HG03095 (cell line): ENCODE results near the gene SNCAIP.
A peak's percentile ranks its signal among the peaks of the same experiment; 100 is the strongest.

Source experiments
- ATAC-seq: cut with Tn5 transposase; IDR thresholded peaks from one replicate; pipeline ENCODE4 v1.9.1; 2021; ENCODE audit warnings: moderate library complexity; ENCODE audit not compliant: unreplicated experiment

The SNCAIP gene

DNA sequence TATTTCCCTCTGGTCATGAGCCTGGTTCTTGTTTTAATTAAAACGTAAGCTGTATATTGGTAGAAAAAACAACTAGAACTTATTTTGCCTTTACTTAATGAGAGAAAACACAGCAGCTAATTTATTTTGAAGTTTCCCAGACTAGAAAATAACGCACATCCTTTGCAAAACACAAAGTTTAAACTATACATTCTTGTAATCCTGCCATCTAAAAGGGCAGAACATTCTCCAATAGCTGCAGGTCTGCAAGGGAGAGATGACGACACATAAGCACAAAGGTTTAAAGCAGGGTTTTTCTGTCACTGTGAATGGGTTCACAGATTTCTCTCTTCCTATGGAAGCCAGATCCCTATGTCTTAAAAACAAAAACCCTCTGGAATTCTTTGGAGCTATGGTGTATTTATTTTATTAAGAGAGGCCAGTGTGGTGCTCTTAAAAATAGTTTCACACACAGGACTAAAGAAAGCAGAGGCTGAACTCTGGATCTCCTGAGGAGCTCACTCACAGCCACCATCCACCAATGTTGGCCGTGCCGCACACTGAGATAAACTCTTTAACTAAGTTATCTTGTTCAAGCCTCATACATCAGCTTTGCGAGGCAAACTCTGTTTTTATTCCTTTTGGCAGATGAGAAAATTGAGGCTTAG lies 82.4 kb downstream of the SNCAIP start:
- ATAC-seq: no peak

DNA sequence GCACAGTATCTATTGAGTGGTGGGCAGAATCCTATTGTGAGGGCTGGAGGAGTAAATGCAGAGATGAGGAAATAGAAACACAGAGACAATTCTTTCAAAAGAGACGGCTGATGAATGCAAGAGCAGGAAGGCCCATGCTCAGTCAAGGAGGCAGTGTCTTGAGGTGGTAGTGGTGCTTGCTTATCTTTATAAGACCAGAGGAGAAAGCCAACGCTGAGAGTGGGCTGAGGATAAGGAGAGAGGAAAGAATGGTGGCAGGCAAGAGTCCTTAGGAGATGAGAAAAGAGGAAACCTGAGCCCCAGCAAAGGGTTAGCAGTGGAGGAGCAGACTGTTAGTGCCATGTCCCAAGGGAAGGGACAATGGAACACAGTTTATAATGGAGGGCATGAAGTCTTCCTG lies 86.0 kb downstream of the SNCAIP start:
- no peak for ATAC-seq

DNA sequence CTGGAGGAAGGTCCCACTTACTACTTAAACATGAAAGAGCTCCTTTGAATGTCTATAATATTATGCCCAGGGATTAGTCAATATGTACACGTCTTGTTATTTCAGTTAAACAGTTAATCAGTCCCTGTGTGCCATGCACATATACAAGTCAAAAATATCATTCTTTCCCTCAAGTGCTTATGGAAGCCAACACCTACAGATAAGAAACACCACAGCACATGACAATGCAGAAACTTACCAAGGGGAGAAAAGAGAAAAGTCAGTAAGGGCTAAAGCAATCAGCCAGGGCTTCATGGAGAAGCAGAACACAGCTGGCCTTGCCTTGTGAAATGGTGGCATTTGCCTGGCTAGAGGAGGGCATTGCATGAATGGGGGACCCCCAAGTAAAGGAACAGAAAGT lies 88.3 kb downstream of the SNCAIP start:
- ATAC-seq: no peak

DNA sequence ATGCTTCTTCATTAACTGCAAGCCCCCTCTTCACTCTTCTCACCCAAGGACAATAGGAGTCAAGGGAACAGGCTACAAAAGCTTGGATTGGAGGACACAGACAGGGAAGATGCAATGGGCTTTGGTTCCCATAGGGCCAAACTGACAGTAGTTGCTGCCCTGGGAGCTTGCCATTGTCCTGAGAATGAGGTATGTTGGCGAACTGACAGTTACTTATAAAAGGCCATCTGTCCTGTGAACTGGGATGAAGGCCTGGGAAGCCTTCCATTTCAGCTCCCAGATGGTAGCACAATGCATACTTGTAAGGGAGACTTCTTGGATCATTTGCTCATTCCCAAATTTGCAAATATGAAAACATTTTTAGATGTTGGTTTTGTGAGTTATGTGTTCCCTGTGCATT lies 88.9 kb downstream of the SNCAIP start:
- ATAC-seq: no peak

DNA sequence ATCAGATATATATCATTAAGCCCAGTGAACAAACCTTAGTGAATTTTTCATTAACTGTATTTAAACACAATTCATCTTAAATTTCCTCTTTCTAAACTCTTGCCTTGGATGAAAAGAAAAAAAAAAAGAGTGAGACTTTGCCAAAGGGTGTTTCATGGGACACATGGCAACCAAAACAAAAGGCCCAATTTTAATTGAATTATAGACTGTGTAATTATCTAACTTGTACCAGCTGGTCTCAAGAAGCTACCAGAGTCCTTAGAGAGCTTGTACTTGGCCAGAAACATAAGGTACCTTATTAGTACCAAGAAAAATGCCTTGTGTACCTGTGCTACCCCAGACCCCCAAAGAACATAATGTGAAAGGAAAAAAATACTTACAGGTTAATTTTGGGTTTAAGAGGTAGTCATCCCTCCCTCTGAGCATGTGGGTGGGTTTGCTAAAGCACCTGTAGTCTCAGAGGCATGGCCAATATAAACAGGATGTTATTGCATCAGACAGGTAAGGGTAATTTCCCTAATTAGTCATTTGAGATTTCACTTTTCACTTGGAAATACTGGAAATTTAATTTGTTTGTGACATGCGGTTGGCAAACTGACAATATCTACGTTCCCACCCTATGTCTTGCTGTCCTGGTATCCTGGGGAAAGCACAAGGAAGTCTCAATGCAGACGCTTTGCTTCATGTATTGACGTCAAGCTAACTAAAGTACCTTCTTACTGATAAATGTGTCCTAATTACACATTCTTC lies 90.1 kb downstream of the SNCAIP start:
- ATAC-seq: no peak

DNA sequence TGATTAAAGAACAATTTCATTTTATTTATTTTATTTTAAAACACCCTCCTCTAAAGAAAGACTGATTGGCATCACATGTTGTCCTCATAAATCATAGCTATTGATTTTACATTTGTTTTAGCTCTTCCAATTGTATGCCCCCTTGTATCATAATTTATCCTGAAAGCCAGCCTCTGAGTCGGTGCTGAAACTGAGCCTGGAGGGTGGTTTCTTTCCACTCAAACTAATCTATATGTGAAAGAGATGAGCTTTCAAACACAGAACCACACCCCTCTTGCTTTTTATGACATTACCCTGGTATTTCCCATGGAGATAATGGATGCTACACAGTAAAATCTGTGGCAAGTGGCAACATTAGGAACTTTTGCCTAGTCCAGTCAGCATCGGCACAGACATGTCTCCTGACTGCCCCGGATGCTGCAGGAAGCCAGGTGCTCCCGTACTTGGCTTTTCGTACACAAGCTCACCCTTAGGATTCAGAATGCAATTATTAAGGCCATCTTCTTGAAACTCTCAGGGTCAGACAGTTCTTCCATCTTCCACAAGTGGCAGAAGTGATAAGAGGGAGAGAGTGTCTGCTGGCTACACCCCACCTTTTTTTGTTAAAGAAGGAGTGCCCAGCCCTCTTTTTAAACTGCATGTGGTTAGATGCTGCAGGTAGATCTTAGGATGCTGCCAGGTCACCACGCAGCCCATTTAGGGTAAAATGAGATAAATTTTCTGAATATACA lies 91.1 kb downstream of the SNCAIP start:
- ATAC-seq: no peak

DNA sequence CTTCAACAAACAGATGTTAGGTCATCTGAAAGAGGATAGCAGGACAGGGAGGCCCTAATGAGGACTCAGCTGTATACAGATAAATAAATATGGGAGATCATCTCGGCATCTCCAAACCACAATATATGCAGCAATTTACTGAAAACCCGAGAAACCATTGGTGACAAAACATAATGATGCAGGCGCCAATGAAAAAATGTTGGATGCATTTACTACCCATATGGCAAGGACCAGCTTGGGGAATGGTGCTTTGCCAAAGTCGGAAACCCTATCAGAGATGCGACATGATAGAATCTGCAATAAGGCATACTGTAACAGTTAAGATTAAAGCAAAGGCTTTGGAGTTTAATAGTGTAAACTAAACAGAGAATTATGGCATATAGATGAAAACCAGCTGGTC lies 92.0 kb downstream of the SNCAIP start:
- ATAC-seq: no peak

DNA sequence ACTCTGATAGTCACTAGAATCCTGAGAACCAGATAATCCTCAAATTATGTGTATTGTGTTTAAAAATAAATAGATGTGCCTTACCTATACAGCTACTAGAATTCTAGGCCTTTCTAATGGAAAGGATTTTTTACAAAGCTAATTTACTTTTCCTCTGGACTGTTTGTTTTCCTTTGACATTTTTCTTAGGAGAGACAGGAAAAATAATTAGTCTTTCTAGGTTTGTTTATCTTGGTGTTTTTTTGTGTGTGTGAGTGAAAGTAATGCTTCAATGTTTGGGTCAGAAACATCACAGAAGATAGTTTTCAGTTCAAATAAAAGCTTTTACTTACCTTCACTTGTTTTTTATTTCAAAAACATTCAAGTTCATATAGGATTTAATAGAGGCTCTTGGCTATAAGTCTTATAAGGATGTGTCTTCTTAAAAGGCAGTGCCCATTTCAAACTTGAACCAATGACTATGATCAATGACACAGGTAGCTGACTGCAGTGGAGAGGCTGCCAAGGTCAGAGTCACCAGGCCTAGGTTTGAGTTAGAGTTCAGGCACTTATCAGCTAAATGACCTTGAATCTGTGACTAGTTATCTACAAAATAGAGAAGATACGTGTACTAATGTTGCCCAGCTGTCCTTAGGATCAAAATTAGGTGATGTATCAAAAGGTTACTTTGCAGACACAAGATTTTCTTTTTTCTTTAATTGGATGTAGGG lies 92.8 kb downstream of the SNCAIP start:
- ATAC-seq: no peak

DNA sequence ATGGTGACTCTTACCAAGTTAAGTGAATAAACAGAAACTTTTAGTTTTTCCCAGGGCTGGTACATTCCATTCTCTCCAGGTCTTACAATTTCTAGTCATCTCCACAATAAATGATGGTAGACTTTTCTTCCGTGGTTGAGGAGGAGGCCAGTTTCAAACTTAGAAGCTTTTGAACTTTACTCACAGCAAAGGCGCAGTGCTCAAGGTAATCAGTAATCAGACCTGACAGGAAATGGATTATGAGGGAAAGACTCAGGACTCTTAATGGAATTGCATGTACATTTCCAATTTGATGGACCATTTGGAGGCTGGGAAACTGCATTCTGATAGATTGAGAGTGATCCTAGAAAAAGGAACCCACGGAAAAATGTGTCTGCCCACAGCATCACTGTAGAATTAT lies 93.7 kb downstream of the SNCAIP start:
- ATAC-seq: no peak

DNA sequence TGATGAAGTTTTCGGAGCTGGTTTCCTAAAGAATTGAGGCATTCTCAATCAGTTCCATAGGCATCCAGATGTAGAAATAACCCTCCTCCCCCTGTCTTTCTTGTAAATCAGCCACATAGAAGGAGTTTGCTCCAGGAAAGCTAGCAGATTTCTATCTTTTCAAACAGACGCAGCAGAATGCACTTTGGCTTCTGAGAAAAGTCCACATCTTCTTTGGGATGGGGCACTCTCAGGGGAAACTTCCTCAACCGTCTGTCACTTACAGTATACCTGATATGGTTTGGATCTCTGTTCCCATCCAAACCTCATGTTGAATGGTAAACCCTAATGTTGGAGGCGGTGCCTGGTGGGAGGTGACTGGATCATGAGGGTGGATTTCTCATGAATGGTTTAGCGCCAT lies 94.1 kb downstream of the SNCAIP start:
- ATAC-seq: no peak

DNA sequence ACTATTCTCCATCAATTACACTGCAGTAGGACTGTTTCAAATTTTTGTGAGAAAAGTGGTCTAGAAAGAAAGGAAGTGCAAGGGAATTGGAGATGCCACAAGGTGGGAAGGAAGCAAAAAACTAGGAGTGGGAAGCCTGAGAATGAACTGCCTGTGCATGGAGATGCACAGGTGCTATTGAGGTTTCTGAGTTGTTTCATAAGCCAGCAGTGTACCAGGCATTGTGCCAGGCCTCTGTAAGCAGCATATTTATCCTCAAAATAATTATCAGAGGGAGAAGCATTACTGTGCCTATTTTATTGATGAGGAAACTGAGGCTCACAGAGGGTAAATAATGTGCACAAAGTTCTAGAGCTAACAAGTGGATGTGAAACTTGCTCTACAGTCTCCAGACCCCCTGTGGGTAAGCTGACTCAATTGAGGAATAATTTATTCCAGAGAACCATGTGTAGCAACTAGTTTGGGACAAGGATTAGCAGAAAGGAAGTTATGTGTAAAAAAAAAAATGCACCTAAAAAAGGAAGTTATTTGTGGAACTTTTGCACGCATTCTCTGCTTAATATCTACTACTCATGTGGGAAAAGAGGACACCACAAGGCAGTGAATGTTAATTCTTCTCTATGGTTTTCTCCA lies 96.7 kb downstream of the SNCAIP start:
- ATAC-seq: no peak

DNA sequence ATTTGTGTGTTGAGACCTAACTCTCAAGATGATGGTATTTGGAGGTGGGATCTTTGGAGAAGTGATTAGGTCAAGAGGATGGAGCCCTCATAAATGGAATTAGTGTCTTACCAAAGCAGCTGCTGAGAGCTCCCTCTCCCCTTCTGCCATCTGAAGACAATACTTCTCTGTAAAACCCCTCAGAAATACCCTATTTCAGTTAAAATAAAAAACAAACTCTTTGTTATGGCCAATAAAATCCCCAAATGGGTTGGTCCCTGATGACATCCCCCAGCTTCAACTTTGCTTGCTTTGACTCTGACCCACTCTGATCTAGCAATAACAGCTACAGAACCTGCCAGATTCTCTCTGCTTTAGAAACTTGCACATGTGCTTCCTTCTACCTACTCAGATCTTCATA lies 100.9 kb downstream of the SNCAIP start:
- ATAC-seq: no peak

DNA sequence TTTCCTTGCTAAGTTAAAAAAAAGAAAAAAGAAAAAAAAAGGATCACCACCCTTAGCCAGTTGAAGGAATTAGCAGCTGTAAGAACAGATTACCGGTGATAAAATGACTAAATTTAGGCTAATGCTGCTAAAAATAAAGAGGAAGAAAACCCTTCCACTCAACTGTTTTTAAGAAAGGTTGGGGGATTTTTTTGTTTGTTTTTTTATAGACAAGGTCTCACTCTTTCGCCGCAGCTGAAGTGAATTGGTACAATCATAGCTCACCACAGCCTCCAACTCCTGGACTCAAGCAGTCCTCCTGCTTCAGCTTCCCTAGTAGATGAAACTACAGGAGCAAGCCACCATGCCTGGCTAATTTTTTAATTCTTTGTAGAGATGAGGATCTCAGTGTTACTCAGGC lies 101.7 kb downstream of the SNCAIP start:
- ATAC-seq: no peak

DNA sequence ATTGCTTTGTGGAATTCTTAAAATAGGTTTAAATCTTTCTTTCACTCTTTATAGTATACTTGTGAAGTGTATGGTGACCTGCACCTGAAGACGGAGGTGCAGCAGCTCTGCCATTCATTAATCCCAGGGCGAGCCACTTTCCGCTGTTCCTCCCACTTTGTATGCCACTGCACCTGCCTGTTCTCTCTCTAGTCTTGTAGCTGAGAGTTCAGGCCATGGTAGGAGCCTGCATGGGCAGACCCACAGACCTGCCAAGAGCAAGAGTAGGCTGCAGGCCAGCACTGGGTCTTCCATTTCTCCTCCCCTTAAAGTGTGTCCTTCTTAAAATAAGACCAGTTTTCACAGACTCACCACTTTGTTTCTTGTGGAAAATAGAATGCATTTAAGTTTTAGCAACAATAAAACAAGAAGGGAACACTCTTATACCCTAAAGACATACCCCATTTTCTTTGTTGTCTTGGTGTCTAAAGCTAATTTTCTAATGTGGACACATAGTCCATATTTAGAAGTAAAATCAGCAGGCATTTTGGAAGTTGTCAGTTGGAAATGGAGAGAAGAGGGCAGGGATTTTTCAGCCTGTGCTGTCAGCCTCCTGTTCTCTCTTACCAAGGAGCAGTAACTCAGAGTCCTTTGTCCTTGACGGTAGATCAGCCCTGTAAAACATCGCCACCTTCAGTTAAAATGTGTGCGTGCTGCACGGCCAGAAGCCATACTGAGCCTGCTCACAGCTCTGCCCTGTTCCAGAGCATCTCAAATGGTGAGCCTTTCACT lies 103.2 kb downstream of the SNCAIP start:
- peak; percentile 82 for ATAC-seq

DNA sequence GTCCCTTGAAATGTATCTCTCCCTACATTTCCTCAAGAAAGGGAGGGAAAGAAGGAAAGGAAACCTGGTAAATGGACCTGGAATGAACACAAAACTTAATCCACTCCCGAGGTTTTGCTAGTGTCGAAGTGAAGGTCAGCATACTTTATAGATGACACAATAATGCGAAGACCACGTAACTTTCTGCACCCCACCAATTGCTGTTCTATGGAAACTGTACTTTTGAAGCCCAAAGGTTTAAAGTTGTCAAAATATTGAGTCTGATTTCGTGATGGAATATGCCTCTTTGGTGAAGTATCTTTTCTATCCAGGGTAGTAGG lies 103.7 kb downstream of the SNCAIP start:
- ATAC-seq: no peak

DNA sequence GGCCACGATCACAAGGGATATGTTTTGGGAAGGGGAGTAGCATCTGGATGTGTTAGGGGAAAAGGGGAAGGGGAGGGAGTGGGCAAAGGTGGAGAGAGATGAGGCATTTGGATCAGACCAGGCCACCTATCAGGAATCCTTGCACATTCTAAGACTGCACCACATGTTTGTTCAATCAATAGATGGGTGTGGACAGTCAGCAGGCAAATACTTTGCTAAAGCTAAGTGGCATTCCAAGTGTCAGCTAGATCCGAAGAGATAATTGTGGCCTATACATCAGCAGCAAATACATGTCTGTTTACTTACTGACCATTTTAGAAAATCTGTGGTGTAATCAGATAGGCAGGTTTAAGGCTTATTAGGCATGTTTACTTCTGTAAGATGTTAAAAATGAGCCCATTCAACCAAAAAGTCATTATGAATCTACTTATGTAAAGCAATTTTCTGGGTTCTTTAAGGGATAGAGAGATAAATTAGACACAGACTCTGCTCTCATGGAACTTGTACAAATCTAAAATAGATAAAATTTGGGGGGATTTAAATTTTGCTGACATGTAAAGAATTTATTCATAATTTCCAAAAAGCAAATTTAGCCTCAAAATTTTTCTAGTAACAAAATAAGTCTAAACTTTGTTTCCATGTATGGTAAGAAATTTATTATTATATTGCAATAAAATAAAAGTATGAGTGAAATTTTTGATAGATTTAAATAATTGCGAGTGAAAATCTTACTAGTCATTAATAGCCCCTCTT lies 107.3 kb downstream of the SNCAIP start:
- no peak for ATAC-seq

DNA sequence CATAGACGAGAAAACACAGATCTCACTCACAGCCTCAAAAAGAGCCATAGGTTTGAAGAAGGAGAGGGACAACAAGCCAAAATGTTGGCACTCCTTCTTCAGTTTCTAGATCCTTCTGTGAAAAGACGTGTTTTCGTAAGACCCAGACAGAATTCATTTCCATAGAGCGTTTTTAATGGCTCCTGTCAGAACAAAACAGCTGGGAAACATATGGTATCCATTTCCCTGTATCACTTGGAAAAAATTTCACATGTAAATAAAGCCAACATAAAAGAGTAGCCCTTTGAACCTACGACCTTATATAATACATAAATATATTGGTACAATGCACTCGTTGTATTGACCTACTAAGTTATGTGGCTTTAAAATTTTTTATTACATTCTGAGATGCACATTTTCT lies 108.1 kb downstream of the SNCAIP start:
- ATAC-seq: no peak

DNA sequence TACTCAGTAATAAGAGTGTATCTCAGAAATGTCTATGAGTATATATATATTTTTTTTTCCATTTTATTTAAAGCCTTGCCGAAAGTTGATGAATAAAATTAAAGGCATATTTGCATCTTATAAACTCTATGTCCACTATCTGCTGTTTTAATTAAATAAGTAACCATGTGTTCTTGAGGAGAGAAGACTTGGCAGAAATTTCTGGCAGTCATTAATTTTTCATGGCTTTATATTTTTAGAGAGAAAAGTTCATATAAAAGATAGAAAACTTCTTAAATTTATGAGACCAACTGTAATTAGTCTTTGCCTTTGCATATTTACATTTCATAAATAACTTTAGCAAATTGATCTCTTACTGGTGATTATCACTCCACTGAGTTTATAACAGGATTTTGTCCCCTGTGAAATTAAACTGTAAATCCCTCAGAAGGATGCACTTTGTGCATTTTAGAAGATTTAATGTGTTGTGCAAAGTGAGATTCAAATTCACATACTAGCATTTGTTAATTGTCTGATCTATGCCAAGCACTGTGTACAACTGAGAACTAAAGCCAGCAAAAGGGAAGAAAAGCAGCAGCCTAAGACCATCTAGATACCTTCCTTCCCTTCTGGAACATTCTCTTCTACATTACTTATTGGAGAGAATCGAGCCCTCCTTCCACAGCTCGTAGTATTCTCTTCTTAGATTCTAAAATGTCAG lies 108.7 kb downstream of the SNCAIP start:
- no peak for ATAC-seq
